Endodermal cell (in vitro differentiated cells): ENCODE measurements around the gene GPR150. TPM values are rescaled to one million over a fixed set of nuclear protein-coding genes. Genes with fewer than 3 reads are reported as not detected.

Experiments
- DNase-seq: peaks from one replicate; pipeline ENCODE4 v3.0.0-alpha.2; 2017
- H3K27ac ChIP-seq: 2 replicates; pipeline ENCODE4 v1.5.1; 2013; ENCODE audit warnings: mild to moderate bottlenecking, low read depth, low read length, moderate library complexity
- H3K27me3 ChIP-seq: 2 replicates; pipeline ENCODE4 v1.6.1; 2013; ENCODE audit warnings: mild to moderate bottlenecking, low read length, moderate library complexity; ENCODE audit not compliant: insufficient read depth, control insufficient read depth, poor library complexity, severe bottlenecking
- H3K36me3 ChIP-seq: 2 replicates; pipeline ENCODE4 v1.7.0; 2013; ENCODE audit warnings: mild to moderate bottlenecking, low read length, moderate library complexity; ENCODE audit not compliant: control insufficient read depth, insufficient read depth
- H3K4me1 ChIP-seq: one replicate; pipeline ENCODE4 v1.7.0; 2013; ENCODE audit warnings: low read length; ENCODE audit not compliant: control insufficient read depth, insufficient read depth
- H3K4me3 ChIP-seq: 2 replicates; pipeline ENCODE4 v1.5.1; 2013; ENCODE audit warnings: mild to moderate bottlenecking, low read length, moderate library complexity
- H3K9ac ChIP-seq: 2 replicates; pipeline ENCODE4 v1.6.1; 2013; ENCODE audit warnings: mild to moderate bottlenecking, low read length, moderate library complexity; ENCODE audit not compliant: poor library complexity, severe bottlenecking; ENCODE audit errors: extremely low read depth
- H3K9me3 ChIP-seq: 2 replicates; pipeline ENCODE4 v1.6.1; 2013; ENCODE audit warnings: mild to moderate bottlenecking, low read length, moderate library complexity; ENCODE audit not compliant: control insufficient read depth
- H3K27ac Mint-ChIP-seq: 2 replicates; pipeline ENCODE4 v1.8.0; 2020; ENCODE audit warnings: mixed read lengths
- H3K27me3 Mint-ChIP-seq: 2 replicates; pipeline ENCODE4 v1.8.0; 2021; ENCODE audit warnings: mild to moderate bottlenecking, mixed read lengths; ENCODE audit not compliant: insufficient read depth
- H3K36me3 Mint-ChIP-seq: 2 replicates; pipeline ENCODE4 v1.8.0; 2020; ENCODE audit warnings: low read depth, mixed read lengths
- H3K4me1 Mint-ChIP-seq: 2 replicates; pipeline ENCODE4 v1.8.0; 2020; ENCODE audit warnings: mixed read lengths
- H3K4me3 Mint-ChIP-seq: 2 replicates; pipeline ENCODE4 v1.8.0; 2020; ENCODE audit warnings: mild to moderate bottlenecking, moderate library complexity, mixed read lengths
- H3K9me3 Mint-ChIP-seq: 2 replicates; pipeline ENCODE4 v1.8.0; 2020; ENCODE audit warnings: mild to moderate bottlenecking, mixed read lengths
- WGBS, 2 experiments: methylation state at CpG; one replicate each; pipeline versions ENCODE4 v1.1.5 to v1.1.7; 2013; ENCODE audit warnings: missing lambda C conversion rate in 2 of 2, mixed read lengths in 1 of 2; ENCODE audit not compliant: insufficient coverage in 1 of 2, insufficient read length in 1 of 2; 5-methylcytosine and 5-hydroxymethylcytosine counted together
- total RNA-seq, 2 donors: library from RNA; stranded (reverse); fragmentation: NEBNext Ultra II Directional in 1 of 2; extraction: Animal tissue kit (Norgen Biotek cat#: 25700) in 1 of 2; gene quantifications; 2 replicates in 1 of 2; 3 replicates in 1 of 2; pipeline ENCODE4 v1.2.1, GENCODE V29; 2021
- TF ChIP-seq, protein P1 (sequence below): fragments of 200-600 bp; sonication (generic); conservative IDR thresholded peaks from 2 replicates; pipeline ENCODE4 v1.5.0; 2021; ENCODE audit warnings: antibody characterized with exemption, mild to moderate bottlenecking

Gene GPR150
- total RNA-seq, 2 donors from 2014 or later = 0.13 to 0.22 TPM

DNA sequence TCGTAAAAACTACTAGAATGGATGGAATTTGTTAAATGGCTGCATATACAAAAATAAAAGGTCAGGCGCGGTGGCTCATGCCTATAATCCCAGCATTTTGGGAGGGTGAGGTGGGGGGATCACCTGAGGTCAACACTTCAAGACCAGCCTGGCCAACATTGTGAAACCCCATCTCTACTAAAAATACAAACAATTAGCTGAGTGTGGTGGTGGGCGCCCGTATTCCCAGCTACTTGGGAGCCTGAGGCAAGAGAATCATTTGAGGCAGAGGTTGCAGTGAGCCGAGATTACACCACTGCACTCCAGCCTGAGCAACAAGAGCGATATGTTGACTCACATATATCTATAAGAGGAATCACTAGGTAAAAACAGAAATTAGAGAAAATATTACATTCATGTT is 9.3 kb upstream of the GPR150 start:
- no peaks in the 10 kb centered on the region for H3K27me3 ChIP-seq
- H3K9me3 Mint-ChIP-seq = peaks cover 26% of the 10 kb centered on the region
- peaks cover 5% of the 10 kb centered on the region for H3K27me3 Mint-ChIP-seq
- WGBS, 2 experiments = 79 to 97% methylated on average over 3 to 7 of the region's 7 CpGs
- no peak overlapping the region for H3K4me3 Mint-ChIP-seq
- no peak for DNase-seq
- no peak overlapping the region for H3K27ac ChIP-seq
- H3K36me3 ChIP-seq = no peaks in the 10 kb centered on the region
- no peak overlapping the region for H3K9ac ChIP-seq
- no peak overlapping the region for H3K27ac Mint-ChIP-seq
- H3K4me3 ChIP-seq = no peak overlapping the region
- peaks cover 7% of the 10 kb centered on the region for H3K4me1 Mint-ChIP-seq
- peaks cover 5% of the 10 kb centered on the region for H3K36me3 Mint-ChIP-seq
- TF ChIP-seq, protein P1, sequence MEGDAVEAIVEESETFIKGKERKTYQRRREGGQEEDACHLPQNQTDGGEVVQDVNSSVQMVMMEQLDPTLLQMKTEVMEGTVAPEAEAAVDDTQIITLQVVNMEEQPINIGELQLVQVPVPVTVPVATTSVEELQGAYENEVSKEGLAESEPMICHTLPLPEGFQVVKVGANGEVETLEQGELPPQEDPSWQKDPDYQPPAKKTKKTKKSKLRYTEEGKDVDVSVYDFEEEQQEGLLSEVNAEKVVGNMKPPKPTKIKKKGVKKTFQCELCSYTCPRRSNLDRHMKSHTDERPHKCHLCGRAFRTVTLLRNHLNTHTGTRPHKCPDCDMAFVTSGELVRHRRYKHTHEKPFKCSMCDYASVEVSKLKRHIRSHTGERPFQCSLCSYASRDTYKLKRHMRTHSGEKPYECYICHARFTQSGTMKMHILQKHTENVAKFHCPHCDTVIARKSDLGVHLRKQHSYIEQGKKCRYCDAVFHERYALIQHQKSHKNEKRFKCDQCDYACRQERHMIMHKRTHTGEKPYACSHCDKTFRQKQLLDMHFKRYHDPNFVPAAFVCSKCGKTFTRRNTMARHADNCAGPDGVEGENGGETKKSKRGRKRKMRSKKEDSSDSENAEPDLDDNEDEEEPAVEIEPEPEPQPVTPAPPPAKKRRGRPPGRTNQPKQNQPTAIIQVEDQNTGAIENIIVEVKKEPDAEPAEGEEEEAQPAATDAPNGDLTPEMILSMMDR = no peak
- peaks cover 25% of the 10 kb centered on the region for H3K9me3 ChIP-seq
- H3K4me1 ChIP-seq = no peaks in the 10 kb centered on the region

DNA sequence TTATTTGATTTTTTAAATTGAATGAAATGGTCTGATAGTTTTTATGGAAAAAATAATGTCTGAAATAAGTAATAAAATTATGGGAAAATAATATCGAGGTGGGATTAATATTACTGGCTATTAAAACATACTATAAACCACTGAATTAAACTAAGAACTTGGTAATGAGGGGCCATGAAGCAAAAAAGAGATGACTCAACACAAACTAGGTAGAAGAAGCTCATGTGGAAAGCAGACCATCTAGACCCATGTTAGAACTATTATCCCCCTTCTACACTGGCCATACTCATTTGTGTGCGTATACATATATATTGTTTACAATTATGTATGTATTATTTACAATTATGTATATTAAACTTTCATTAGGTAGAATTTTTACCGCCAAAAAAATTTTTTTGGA is 8.5 kb upstream of the GPR150 start:
- peaks cover 7% of the 10 kb centered on the region for H3K4me1 Mint-ChIP-seq
- H3K4me3 Mint-ChIP-seq = no peak overlapping the region
- H3K36me3 Mint-ChIP-seq = peaks cover 5% of the 10 kb centered on the region
- Histone ChIP-seq H3K27ac (no peak overlapping the region), H3K4me3 (no peak overlapping the region), H3K36me3 (no peaks in the 10 kb centered on the region), H3K9ac (no peak overlapping the region), H3K27me3 (no peaks in the 10 kb centered on the region), H3K9me3 (peaks cover 25% of the 10 kb centered on the region), H3K4me1 (no peaks in the 10 kb centered on the region)
- peaks cover 26% of the 10 kb centered on the region for H3K9me3 Mint-ChIP-seq
- H3K27ac Mint-ChIP-seq = no peak overlapping the region
- H3K27me3 Mint-ChIP-seq = peaks cover 5% of the 10 kb centered on the region
- WGBS, 2 experiments = 94 to 100% methylated on average over 1 of the region's 3 CpGs
- TF ChIP-seq, protein P1 = no peak
- DNase-seq = no peak

DNA sequence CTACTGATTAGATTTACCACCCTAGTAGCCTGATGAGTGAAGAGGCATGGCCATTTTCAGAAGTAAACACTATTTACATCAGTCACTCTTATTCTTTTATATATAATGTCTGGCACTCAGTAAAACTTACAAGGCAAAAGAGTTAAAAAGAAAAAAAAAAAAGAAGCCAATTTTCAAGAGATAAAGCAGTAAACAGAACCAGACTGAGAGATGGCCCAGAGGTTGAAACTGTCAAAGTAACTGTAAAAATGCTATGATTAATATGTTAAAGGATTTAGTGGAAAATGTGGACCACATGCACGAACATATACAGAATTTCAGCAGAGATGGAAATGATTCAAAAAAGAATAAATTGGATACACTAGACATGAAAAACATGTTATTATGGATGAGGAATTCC is 6.4 kb upstream of the GPR150 start:
- H3K4me1 ChIP-seq = no peaks in the 10 kb centered on the region
- H3K27ac ChIP-seq = no peak overlapping the region
- peaks cover 7% of the 10 kb centered on the region for H3K4me1 Mint-ChIP-seq
- WGBS, 2 experiments = 97 to 100% methylated on average over 1 of the region's 1 CpG
- peaks cover 26% of the 10 kb centered on the region for H3K9me3 Mint-ChIP-seq
- TF ChIP-seq, protein P1 = no peak
- DNase-seq = no peak
- peaks cover 8% of the 10 kb centered on the region for H3K27me3 ChIP-seq
- H3K9ac ChIP-seq = no peak overlapping the region
- no peaks in the 10 kb centered on the region for H3K36me3 ChIP-seq
- H3K4me3 ChIP-seq = no peak overlapping the region
- no peak overlapping the region for H3K4me3 Mint-ChIP-seq
- peaks cover 5% of the 10 kb centered on the region for H3K36me3 Mint-ChIP-seq
- H3K9me3 ChIP-seq = peaks cover 25% of the 10 kb centered on the region
- H3K27me3 Mint-ChIP-seq = peaks cover 18% of the 10 kb centered on the region
- H3K27ac Mint-ChIP-seq = no peak overlapping the region
